Measurements from ENCODE around the gene CYGB.

Gene CYGB

GRCh38 chr17:76537578-76538280, at the start of gene CYGB:
CYGB (minus strand) TSS chr17:76537709; CDS start chr17:76537542, 167 bp downstream.
- no peak for DNase-seq

- no peak for DNase-seq
These were observed 49.4 kb upstream of the CYGB start for GRCh38 chr17:76586741-76587487.

- DNase-seq, result peak in 1 of 2 donors; percentile 31
These were observed 48.4 kb upstream of the CYGB start, which contains the start of gene ST6GALNAC2 for GRCh38 chr17:76585649-76586593. ST6GALNAC2 (minus strand) TSS chr17:76585860; CDS start chr17:76585808, 52 bp downstream.

GRCh38 chr17:76585033-76585648, 47.6 kb upstream of the CYGB start:
- no peak for DNase-seq

GRCh38 chr17:76584427-76585032, 47.0 kb upstream of the CYGB start:
- DNase-seq, result no peak

GRCh38 chr17:76582660-76583059, 45.2 kb upstream of the CYGB start:
- DNase-seq, result no peak

GRCh38 chr17:76581515-76581914, 44.0 kb upstream of the CYGB start:
- no peak for DNase-seq

GRCh38 chr17:76579281-76579680, 41.8 kb upstream of the CYGB start:
- DNase-seq, result no peak

- DNase-seq, result no peak
These were observed 40.9 kb upstream of the CYGB start for GRCh38 chr17:76578376-76578775.

- DNase-seq, result no peak
These were observed 40.4 kb upstream of the CYGB start for GRCh38 chr17:76577876-76578275.

- DNase-seq, result no peak
These were observed 38.7 kb upstream of the CYGB start for GRCh38 chr17:76576189-76576588.

- no peak for DNase-seq
These were observed 38.1 kb upstream of the CYGB start for GRCh38 chr17:76575570-76575969.

GRCh38 chr17:76574166-76574565, 36.7 kb upstream of the CYGB start:
- no peak for DNase-seq

- DNase-seq, result no peak
These were observed 35.6 kb upstream of the CYGB start for GRCh38 chr17:76573096-76573495.

- no peak for DNase-seq
These were observed 34.8 kb upstream of the CYGB start for GRCh38 chr17:76572201-76572910.

- DNase-seq, result no peak
These were observed 33.5 kb upstream of the CYGB start for GRCh38 chr17:76570877-76571471.

GRCh38 chr17:76570457-76570856, 32.9 kb upstream of the CYGB start:
- no peak for DNase-seq

GRCh38 chr17:76569607-76570279, 32.2 kb upstream of the CYGB start:
- DNase-seq, result no peak

- no peak for DNase-seq
These were observed 31.3 kb upstream of the CYGB start for GRCh38 chr17:76568811-76569221.

GRCh38 chr17:76567634-76568432, 30.3 kb upstream of the CYGB start:
- no peak for DNase-seq

Measured in activated CD4-positive, alpha-beta T cell treated with anti-CD3 and anti-CD28 coated beads for 4 hours (primary cell).